Right atrium auricular region (tissue), 2 donors: ENCODE data around the gene PRR13. TPM values are rescaled to one million over a fixed set of nuclear protein-coding genes. Genes with fewer than 3 reads are reported as not detected.

Experiments
- DNase-seq: peaks from one replicate; pipeline ENCODE4 v3.0.0-alpha.2; 2019; ENCODE audit warnings: low spot score
- H3K27ac ChIP-seq, 2 donors: fragments of 200-600 bp; sonication (generic); 1 replicate in 1 of 2; 2 replicates in 1 of 2; pipeline ENCODE4 v1.5.1; 2016 to 2019
- H3K27me3 ChIP-seq, 2 donors: fragments of 200-600 bp; sonication (generic); one replicate each; pipeline versions ENCODE4 v1.5.1 to v1.6.0; 2017 to 2019
- H3K36me3 ChIP-seq: fragments of 200-600 bp; sonication (generic); one replicate; pipeline ENCODE4 v1.5.1; 2016
- H3K4me1 ChIP-seq, 2 donors: fragments of 200-600 bp; sonication (generic); one replicate each; pipeline versions ENCODE4 v1.5.1 to v1.6.0; 2017 to 2019
- H3K4me3 ChIP-seq, 2 donors: fragments of 200-600 bp; sonication (generic); 1 replicate in 1 of 2; 2 replicates in 1 of 2; pipeline ENCODE4 v1.5.1; 2017 to 2019; ENCODE audit warnings: mild to moderate bottlenecking in 1 of 2, moderate library complexity in 1 of 2
- H3K9me3 ChIP-seq, 2 donors: fragments of 200-600 bp; sonication (generic); one replicate each; pipeline ENCODE4 v1.5.1; 2019
- CTCF ChIP-seq, 2 donors: fragments of 200-600 bp; sonication (generic); IDR thresholded peaks; one replicate each; pipeline ENCODE4 v1.5.1; 2019; ENCODE audit warnings: antibody characterized with exemption in 2 of 2
- total RNA-seq, 2 donors: library from RNA; depleted of rRNA; stranded (reverse); fragments of >200 nt; gene quantifications; one replicate each; pipeline ENCODE4 v1.1.0, GENCODE V29; 2016

PRR13 gene
- total RNA-seq, 2 donors from 2014 or later: 38.8 to 60.6 TPM

GRCh38 chr12:53483979-53484377, 42.4 kb downstream of the PRR13 start:
- Histone ChIP-seq H3K36me3 (peaks cover 63% of the 10 kb centered on the region), H3K27me3 (no peaks in the 10 kb centered on the region), H3K4me3 (no peak overlapping the region), H3K27ac (no peak overlapping the region), H3K4me1 (peaks cover 0 to 22% of the 10 kb centered on the region in 2 donors), H3K9me3 (no peaks in the 10 kb centered on the region)
- no peak for TF ChIP-seq CTCF (IDR thresholded peaks at IDR 0.05)
- no peak for DNase-seq

- H3K4me1 ChIP-seq: peaks cover 0 to 22% of the 10 kb centered on the region in 2 donors
- no peak for TF ChIP-seq CTCF (IDR thresholded peaks at IDR 0.05)
- no peaks in the 10 kb centered on the region for H3K9me3 ChIP-seq
- H3K27ac ChIP-seq: no peak overlapping the region
- DNase-seq: no peak
- H3K27me3 ChIP-seq: no peaks in the 10 kb centered on the region
- no peak overlapping the region for H3K4me3 ChIP-seq
- peaks cover 54% of the 10 kb centered on the region for H3K36me3 ChIP-seq
Observed at GRCh38 chr12:53484686-53485575, 43.4 kb downstream of the PRR13 start.

- H3K9me3 ChIP-seq: no peaks in the 10 kb centered on the region
- peaks cover 42% of the 10 kb centered on the region for H3K36me3 ChIP-seq
- H3K4me3 ChIP-seq: no peak overlapping the region
- no peak for TF ChIP-seq CTCF (IDR thresholded peaks at IDR 0.05)
- no peak overlapping the region for H3K27ac ChIP-seq
- H3K4me1 ChIP-seq: peaks cover 0 to 16% of the 10 kb centered on the region in 2 donors
- H3K27me3 ChIP-seq: no peaks in the 10 kb centered on the region
- no peak for DNase-seq
Observed at GRCh38 chr12:53485955-53486735, 44.6 kb downstream of the PRR13 start.

GRCh38 chr12:53486736-53487487, 45.4 kb downstream of the PRR13 start:
- Histone ChIP-seq H3K4me1 (peaks cover 0 to 13% of the 10 kb centered on the region in 2 donors), H3K36me3 (peaks cover 34% of the 10 kb centered on the region), H3K4me3 (no peak overlapping the region), H3K9me3 (no peaks in the 10 kb centered on the region), H3K27ac (no peak overlapping the region), H3K27me3 (no peaks in the 10 kb centered on the region)
- no peak for DNase-seq
- TF ChIP-seq CTCF (IDR thresholded peaks at IDR 0.05): no peak

- H3K4me3 ChIP-seq: no peak overlapping the region
- no peaks in the 10 kb centered on the region for H3K27me3 ChIP-seq
- H3K27ac ChIP-seq: no peak overlapping the region
- H3K36me3 ChIP-seq: peaks cover 19% of the 10 kb centered on the region
- no peaks in the 10 kb centered on the region for H3K9me3 ChIP-seq
- DNase-seq: no peak
- no peak for TF ChIP-seq CTCF (IDR thresholded peaks at IDR 0.05)
- peaks cover 0 to 18% of the 10 kb centered on the region in 2 donors for H3K4me1 ChIP-seq
Observed at GRCh38 chr12:53489242-53489864, 47.8 kb downstream of the PRR13 start.
